ENCODE data around the gene UBAP2L. TPM values are rescaled to one million over a fixed set of nuclear protein-coding genes. Genes with fewer than 3 reads are reported as not detected.

UBAP2L gene
- total and polyA plus RNA-seq, 4 donors: 67.3 to 147 (median 105) TPM

GRCh38 chr1:154240294-154240833 lies 19.6 kb downstream of the UBAP2L start:
- TF ChIP-seq CTCF (IDR thresholded peaks at IDR 0.05; ENCODE audit: control extremely low read depth, extremely low read depth): no peak
- H3K9ac ChIP-seq (ENCODE audit: insufficient read depth in 1 of 2, low read length in 2 of 2): no peak overlapping the region
- H3K9me3 ChIP-seq (ENCODE audit: control insufficient read depth in 4 of 4, insufficient read depth in 3 of 4, low read length in 3 of 4): no peaks in the 10 kb centered on the region
- no peaks in the 10 kb centered on the region for H3K4me1 ChIP-seq (ENCODE audit: control insufficient read depth in 5 of 5, insufficient read depth in 5 of 5, low read length in 5 of 5)
- H3K27ac ChIP-seq (ENCODE audit: low read depth in 1 of 2, low read length in 1 of 2): no peak overlapping the region
- peaks cover 36 to 72% (median 49%) of the 10 kb centered on the region in 4 donors for H3K36me3 ChIP-seq (ENCODE audit: control insufficient read depth in 4 of 4, insufficient read depth in 4 of 4, low read length in 4 of 4)
- no peak overlapping the region for H3K4me3 ChIP-seq
- no peaks in the 10 kb centered on the region for H3K27me3 ChIP-seq (ENCODE audit: control insufficient read depth in 3 of 3, insufficient read depth in 3 of 3, low read length in 2 of 3)
- ATAC-seq (ENCODE audit: insufficient read depth, low FRiP score) (no peak), DNase-seq (no peak)
- 93 to 96% methylated on average over 3 of the region's 3 CpGs for WGBS, 2 donors

GRCh38 chr1:154241703-154242351 lies 21.1 kb downstream of the UBAP2L start:
- Histone ChIP-seq H3K27me3 (ENCODE audit: control insufficient read depth in 3 of 3, insufficient read depth in 3 of 3, low read length in 2 of 3) (no peaks in the 10 kb centered on the region), H3K9ac (ENCODE audit: insufficient read depth in 1 of 2, low read length in 2 of 2) (no peak overlapping the region), H3K9me3 (ENCODE audit: control insufficient read depth in 4 of 4, insufficient read depth in 3 of 4, low read length in 3 of 4) (no peaks in the 10 kb centered on the region), H3K4me3 (no peak overlapping the region), H3K27ac (ENCODE audit: low read depth in 1 of 2, low read length in 1 of 2) (no peak overlapping the region), H3K36me3 (ENCODE audit: control insufficient read depth in 4 of 4, insufficient read depth in 4 of 4, low read length in 4 of 4) (peaks cover 35 to 72% (median 51%) of the 10 kb centered on the region in 4 donors), H3K4me1 (ENCODE audit: control insufficient read depth in 5 of 5, insufficient read depth in 5 of 5, low read length in 5 of 5) (no peaks in the 10 kb centered on the region)
- no peak for DNase-seq
- ATAC-seq (ENCODE audit: insufficient read depth, low FRiP score): no peak
- TF ChIP-seq CTCF (IDR thresholded peaks at IDR 0.05; ENCODE audit: control extremely low read depth, extremely low read depth): no peak
- 85 to 89% methylated on average over 3 of the region's 3 CpGs for WGBS, 2 donors

GRCh38 chr1:154253671-154254070 lies 32.9 kb downstream of the UBAP2L start:
- no peaks in the 10 kb centered on the region for H3K4me1 ChIP-seq (ENCODE audit: control insufficient read depth in 5 of 5, insufficient read depth in 5 of 5, low read length in 5 of 5)
- no peak overlapping the region for H3K4me3 ChIP-seq
- ATAC-seq (ENCODE audit: insufficient read depth, low FRiP score) (no peak), DNase-seq (no peak)
- H3K27ac ChIP-seq (ENCODE audit: low read depth in 1 of 2, low read length in 1 of 2): no peak overlapping the region
- H3K9ac ChIP-seq (ENCODE audit: insufficient read depth in 1 of 2, low read length in 2 of 2): no peak overlapping the region
- no peaks in the 10 kb centered on the region for H3K9me3 ChIP-seq (ENCODE audit: control insufficient read depth in 4 of 4, insufficient read depth in 3 of 4, low read length in 3 of 4)
- WGBS, 2 donors: 97 to 98% methylated on average over 7 of the region's 7 CpGs
- no peak for TF ChIP-seq CTCF (IDR thresholded peaks at IDR 0.05; ENCODE audit: control extremely low read depth, extremely low read depth)
- H3K27me3 ChIP-seq (ENCODE audit: control insufficient read depth in 3 of 3, insufficient read depth in 3 of 3, low read length in 2 of 3): no peaks in the 10 kb centered on the region
- peaks cover 55 to 75% (median 68%) of the 10 kb centered on the region in 4 donors for H3K36me3 ChIP-seq (ENCODE audit: control insufficient read depth in 4 of 4, insufficient read depth in 4 of 4, low read length in 4 of 4)

Data from lung (tissue), 12 donors.